GM10847 (cell line): Measurements from ENCODE around the gene SHROOM3.

Source experiments
- POLR2A ChIP-seq: IDR thresholded peaks from 2 replicates; pipeline ENCODE4 v1.6.1; 2011; ENCODE audit not compliant: insufficient read length; ENCODE audit errors: extremely low read depth

The SHROOM3 gene

DNA sequence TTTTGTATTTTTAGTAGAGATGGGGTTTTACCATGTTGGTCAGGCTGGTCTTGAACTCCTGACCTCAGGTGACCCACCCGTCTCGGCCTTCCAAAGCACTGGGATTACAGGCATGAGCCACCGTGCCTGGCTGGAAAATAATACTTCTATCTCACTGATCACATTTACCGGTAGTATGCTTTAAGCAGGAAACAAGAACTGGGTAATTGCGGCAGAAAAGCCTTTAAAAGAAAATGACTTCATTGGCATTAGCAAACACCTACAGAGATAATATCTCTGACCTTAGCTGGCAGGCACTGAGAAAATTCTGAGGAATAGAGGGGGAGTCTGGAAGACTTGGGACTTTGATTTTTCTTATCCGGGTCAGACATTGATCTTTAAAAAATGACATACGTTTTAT, 78.5 kb downstream of the SHROOM3 start:
- TF ChIP-seq POLR2A, result no peak

DNA sequence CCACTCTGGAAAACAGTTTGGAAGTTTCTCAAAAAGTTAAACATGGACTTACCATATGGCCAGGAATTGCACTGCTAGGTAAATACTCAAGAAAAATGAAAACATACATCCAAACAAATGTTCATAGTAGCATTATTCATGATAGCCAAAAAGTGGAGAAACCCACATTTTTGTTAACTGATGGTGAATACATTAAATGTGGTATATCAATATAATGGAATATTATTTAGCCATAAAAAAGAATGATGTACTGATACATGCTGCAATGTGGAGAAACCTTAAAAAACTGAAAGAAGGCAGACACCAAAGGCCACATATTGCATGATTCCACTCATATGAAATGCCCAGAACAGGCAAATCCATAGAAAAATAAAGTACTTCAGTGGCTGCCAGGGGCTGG, 79.1 kb downstream of the SHROOM3 start:
- TF ChIP-seq POLR2A, result no peak

DNA sequence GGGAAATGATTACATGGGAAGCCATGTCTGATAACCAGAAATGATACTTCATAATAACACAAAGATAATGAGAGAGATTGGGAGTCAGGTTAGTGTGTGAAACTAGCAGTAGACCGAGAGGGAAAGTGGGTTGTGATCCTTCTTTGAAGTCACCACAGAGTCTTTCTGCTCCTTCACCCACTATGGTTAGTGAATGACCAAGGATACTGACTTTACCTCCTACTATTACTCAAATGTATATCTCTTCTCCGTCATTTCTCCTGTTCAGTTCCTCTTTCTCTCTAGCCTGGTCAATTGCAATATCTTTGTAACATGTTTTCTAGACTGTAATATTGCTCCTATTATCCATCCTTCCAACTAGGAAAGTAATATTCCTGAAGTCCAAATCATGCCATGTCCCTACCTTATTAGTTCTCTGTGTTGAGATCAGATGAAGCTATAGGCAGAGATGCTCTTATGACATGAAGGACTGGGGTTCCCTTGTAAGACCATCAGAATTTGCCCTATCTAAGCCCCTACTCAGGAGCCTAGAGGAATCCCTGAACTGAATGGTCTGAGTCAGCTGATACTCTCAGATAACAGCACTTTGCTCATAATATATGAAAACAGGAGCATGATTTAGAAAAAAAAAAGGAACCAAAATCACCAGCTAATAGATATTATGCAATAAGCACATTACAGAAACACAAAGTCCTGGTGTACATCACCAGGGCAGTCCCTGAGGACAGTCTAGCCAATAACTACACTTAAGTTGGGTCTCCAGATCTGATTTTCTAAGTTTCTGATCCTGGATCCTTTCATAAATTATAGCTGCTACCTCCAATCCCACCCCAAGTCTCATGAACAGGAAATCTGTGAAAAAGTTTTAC, 81.2 kb downstream of the SHROOM3 start:
- no peak for TF ChIP-seq POLR2A

DNA sequence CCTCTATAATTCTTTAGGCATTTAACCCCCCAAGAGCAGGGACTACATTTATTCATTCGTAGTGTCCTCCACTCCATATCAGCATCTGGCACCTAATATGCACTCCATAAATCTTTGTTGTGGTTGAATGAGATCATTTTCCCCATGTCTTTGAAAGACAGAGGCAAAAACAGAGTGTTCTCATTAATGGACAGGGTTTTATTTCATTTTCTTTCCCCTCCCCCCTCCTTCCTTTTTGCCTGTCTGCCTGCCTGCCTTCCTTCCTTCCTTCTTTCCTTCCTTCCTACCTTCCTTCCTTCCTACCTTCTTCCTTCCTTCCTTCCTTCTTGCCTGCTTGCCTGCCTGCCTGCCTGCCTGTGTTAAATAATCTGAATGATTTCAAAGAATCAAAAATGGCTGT, 83.2 kb downstream of the SHROOM3 start:
- TF ChIP-seq POLR2A, result no peak

DNA sequence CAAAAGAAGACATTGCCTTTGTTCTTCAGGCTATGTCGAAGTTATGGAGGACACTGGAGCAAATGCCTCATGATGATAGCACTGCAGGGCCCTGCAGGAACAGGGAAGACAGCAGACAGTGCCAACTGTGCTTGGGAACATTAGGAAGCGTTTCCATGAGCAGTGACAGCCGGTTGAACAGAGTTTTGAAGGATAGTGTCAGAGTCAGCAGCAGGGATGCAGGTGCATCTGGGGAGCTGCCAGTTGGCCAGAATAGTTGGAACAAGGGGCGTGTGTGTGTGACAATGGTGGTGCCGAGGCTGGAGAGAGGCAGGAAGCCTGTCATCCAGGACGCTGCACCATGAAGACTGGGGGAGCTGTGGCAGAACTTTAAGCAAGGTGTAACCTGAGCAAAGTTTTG, 88.6 kb downstream of the SHROOM3 start:
- TF ChIP-seq POLR2A, result no peak

DNA sequence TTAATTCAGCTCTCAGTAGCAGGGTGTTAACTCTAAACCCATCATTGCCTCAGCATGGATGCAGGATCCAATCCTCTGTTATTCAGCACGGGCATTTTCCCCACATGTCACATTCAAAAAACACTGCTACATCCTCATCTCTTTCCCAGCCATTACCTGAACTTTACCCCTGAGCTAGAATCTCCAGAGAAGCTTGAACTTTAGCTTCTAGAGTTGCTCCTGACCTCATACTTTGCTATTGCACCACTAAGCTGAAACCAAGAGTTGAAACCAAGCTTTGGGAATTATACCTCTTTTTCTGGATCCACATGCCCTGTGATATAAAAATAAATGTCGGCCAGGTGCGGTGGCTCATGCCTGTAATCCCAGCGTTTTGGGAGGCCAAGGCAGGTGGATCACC, 90.7 kb downstream of the SHROOM3 start:
- no peak for TF ChIP-seq POLR2A

DNA sequence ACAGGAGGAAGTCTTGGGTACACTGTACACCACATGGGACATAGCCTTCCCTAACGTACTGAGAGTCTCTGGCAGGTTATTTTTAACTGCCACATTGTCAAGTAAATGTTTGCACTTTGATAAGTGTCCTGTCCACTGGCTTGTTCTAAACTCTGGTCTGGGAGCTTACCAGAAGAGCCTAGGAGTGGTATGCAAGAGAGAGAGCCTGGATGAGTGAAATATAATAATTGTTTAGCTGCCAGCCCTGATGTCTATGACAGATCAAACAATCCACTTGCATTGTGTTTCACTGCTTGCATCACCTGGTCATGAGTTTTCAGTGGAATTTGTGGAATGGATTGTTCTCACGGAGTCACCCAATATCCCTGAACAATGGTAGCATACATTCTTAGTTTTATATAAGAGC, 91.6 kb downstream of the SHROOM3 start:
- TF ChIP-seq POLR2A, result no peak

DNA sequence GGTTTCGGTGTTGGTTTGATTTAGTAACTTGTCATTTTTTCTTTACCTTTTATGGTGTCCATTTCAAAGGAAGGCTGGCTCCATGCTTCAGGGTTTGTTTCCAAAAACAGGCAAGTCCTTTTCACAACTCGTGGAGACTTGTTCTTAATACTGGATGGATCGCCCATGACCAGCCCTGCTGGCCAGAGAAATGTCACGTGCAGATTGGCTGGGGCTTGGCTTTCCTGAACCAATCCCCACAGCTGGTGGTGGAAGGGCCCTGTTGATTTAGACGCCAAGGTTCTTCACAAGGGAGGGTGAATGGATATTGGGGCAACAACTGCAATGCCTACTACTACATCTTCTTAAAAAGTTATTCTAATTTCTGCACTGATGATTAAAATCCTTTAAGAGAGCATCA, 92.6 kb downstream of the SHROOM3 start:
- TF ChIP-seq POLR2A, result no peak

DNA sequence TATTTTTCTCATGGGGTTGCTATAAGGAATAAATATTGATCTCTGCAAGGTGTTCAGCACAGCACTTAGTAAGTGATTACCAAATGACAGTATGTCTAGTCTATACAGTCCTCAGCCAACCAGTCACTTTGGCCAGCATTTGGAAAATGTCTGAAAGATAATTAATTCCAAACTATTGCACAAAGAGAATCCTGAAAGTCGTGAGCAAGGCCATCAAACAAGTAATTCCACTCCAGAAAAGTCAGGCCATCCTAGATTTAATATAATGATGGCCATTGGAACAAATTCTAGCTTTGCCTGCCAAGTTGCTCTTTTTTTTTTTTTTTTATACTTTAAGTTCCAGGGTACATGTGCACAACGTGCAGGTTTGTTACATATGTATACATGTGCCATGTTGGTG, 96.6 kb downstream of the SHROOM3 start:
- TF ChIP-seq POLR2A, result no peak

DNA sequence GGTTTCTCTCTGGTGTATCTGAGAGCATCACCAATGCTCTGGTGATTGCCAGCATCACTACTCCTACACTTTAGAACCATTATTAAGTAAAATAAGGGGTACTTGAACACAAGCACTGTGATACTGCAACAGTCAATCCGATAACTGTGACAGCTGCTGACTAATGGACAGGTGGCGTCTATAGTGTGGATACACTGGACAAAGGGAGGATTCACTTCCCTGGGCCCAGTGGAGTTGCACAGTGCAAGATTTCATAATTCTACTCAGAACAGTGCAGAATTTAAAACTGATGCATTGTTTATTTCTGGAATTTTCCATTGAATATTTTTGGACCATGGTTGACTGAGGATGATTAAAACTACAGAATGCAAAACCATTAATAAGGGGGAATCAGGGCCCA, 97.8 kb downstream of the SHROOM3 start:
- no peak for TF ChIP-seq POLR2A

DNA sequence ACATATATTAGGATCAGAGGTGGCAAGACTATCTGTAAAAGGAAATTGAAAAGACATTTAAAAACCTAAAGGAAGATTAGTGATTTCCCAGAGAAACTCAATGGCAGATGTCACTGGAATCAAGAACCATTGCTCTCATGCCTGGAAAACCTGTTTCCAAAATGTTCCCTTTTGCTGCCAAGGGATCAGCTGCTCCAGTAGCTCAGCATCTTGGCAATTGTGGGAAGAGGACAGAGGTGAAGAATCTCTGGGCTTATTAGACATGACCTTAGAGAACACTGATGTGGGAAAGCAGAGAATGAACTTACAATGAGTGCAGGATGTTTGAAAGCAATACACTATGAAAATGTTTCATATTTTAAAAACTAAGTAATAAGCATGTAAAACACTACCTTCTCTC, 98.3 kb downstream of the SHROOM3 start:
- TF ChIP-seq POLR2A, result no peak

DNA sequence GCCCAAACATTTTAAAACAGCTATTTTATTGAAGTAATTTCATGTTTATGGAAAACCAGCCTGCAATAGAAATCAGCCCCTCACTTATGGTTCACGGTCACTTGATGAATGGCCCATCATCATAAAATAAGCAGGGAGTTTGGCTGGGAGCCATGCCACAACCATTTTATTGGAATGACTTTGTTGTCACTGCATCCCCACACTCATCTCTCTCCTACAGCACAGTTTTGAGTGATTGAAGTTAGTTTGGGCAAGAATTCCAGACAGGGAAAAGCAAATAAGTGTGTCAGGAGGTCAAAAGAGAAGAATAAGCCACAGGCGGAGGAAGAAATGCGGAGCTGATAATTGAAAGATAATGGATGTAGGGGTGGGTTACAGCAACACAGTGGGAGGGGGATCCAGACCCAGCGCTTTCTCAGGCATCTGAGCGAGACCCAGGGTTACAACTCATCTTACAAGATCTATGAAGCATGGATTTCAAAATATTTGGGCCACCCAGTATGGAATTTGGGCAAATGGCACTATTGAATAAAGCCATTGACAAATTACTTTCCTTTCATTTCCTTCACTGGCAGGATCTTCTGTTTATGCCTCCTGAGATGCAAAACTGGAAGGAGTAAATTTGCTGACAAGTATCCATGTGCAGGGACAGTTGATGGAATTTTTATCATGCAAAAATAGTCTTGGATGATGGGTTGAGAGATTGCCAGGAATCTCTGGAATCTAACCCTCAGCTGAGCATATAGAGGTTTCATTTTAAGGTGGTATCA, 100.8 kb downstream of the SHROOM3 start:
- TF ChIP-seq POLR2A, result no peak

DNA sequence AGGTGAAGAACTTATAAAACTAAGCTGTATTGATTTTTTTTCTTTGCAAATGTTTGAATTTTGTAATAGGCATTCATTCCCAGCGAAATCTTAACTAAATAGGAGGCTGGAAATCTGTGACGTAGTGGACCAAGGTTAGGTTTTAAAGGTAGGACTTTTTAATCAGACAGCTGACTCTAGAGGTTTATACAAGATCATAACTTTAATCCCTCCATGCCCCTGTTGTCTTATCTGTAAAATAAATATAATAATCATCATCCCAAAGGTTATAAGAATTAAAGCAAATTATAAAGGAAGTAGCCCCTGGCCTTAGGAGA, 101.3 kb downstream of the SHROOM3 start:
- no peak for TF ChIP-seq POLR2A

DNA sequence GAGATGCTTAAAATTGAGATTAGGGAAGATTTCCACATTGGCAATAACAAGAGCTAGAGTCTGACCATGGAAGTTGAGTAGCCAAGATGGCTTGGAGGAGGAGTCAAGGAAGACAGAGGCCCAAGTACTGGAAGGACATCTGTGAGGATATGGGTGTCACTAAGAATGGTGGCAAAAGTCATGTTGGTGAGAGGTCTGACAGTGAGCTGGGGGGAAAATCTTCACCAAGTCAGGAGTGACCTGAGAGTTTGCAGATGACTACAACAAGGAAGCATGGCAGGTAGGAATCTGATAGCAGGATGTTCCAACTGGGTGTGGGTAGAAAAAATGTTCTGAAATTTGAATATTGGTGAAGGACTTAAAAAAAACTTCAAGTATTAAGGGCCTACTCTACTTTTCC, 103.3 kb downstream of the SHROOM3 start:
- no peak for TF ChIP-seq POLR2A

DNA sequence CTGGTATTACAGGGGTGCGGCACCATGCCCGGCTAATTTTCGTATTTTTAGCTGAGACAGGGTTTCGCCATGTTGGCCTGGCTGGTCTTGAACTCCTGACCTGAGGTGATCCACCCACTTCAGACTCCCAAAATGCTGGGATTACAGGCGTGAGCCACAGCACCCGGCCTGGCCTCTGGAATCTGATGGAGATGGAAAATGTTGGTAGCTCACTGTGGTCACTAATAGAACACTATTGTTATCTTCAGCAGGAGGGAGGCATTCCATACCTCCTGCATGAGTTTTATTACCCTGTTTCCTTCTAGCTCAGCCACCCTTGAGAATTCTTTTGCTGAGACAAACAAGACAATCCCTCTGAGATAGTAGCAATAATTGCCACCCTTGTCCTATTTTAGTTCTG, 105.0 kb downstream of the SHROOM3 start:
- TF ChIP-seq POLR2A, result no peak

DNA sequence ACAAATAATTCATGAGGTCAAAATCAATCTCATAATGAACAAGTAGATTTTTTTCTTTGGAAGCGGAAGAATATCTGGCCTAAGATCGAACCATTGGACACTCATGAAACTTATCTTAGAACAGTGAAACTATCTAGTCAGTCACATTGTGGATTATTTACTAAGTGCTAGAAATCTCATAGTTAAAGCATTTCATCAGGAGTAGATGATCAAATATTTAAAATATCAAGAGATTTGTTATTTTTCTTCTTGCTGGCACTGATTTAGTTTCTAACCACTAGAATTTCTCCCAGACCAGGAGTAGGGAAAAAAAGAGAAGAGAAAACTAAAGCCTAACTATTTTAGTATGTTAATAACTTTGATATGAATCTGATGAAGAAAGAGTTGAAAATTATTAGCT, 105.5 kb downstream of the SHROOM3 start:
- no peak for TF ChIP-seq POLR2A

DNA sequence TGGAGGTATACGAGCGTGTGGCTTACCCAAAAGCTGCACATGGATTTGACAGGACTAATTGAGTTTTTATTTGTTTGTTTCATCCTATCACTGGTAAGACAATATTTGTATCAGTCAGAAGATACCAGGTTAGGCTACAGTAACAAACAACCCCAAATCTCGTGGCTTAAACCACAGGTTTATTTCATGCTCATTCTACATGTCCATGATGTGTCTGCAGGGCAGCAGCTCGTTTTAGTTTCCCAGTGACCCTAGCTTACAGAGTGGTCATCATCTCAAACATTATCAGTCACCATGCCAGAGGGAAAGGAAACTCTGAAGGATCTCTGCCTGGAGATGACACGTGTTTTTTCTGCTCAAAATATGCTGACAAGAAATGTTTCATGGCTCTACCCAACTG, 108.3 kb downstream of the SHROOM3 start:
- no peak for TF ChIP-seq POLR2A
